Activated CD4-positive, CD25-positive, alpha-beta regulatory T cell (primary cell): ENCODE measurements around the gene FKRP.
A peak's percentile ranks its signal among the peaks of the same experiment; 100 is the strongest.

Source experiments
- DNase-seq, 4 experiments: peaks; one replicate each; lab custom pipeline; 2025; lab: John Stamatoyannopoulos, UW

FKRP gene

GRCh38 chr19:46718934-46719622, 26.8 kb upstream of the FKRP start:
- no peak for DNase-seq

- no peak for DNase-seq
Observed at GRCh38 chr19:46719629-46720502, 26.0 kb upstream of the FKRP start.

- no peak for DNase-seq
Observed at GRCh38 chr19:46720503-46721239, 25.2 kb upstream of the FKRP start.

- DNase-seq: no peak
Observed at GRCh38 chr19:46721269-46722003, 24.4 kb upstream of the FKRP start.

GRCh38 chr19:46722004-46722380, 23.9 kb upstream of the FKRP start:
- no peak for DNase-seq

GRCh38 chr19:46722421-46723022, 23.3 kb upstream of the FKRP start:
- no peak for DNase-seq

GRCh38 chr19:46723023-46723461, 22.8 kb upstream of the FKRP start:
- no peak for DNase-seq

- DNase-seq: no peak
Observed at GRCh38 chr19:46723471-46723870, 22.4 kb upstream of the FKRP start.

- no peak for DNase-seq
Observed at GRCh38 chr19:46724468-46724867, 21.4 kb upstream of the FKRP start.

- DNase-seq: no peak
Observed at GRCh38 chr19:46725036-46725820, 20.6 kb upstream of the FKRP start.

GRCh38 chr19:46725859-46726393, 19.9 kb upstream of the FKRP start:
- DNase-seq: no peak

GRCh38 chr19:46726551-46726950, 19.3 kb upstream of the FKRP start:
- DNase-seq: no peak

GRCh38 chr19:46726971-46727501, 18.8 kb upstream of the FKRP start:
- DNase-seq: no peak

- DNase-seq: no peak
Observed at GRCh38 chr19:46727757-46728156, 18.1 kb upstream of the FKRP start.

GRCh38 chr19:46728208-46728607, 17.6 kb upstream of the FKRP start:
- DNase-seq: no peak

GRCh38 chr19:46728693-46729339, 17.0 kb upstream of the FKRP start:
- DNase-seq: peak; percentile 70 to 81 (median 74)

- no peak for DNase-seq
Observed at GRCh38 chr19:46729696-46730095, 16.2 kb upstream of the FKRP start.

GRCh38 chr19:46730187-46730586, 15.7 kb upstream of the FKRP start:
- no peak for DNase-seq

- no peak for DNase-seq
Observed at GRCh38 chr19:46730595-46730994, 15.3 kb upstream of the FKRP start.
